HG02973 (cell line): ENCODE results near the gene CSRNP3.

ENCODE experiments used
- ATAC-seq: cut with Tn5 transposase; IDR thresholded peaks from one replicate; pipeline ENCODE4 v1.9.1; 2021; ENCODE audit warnings: moderate library complexity; ENCODE audit not compliant: unreplicated experiment

Gene CSRNP3

DNA sequence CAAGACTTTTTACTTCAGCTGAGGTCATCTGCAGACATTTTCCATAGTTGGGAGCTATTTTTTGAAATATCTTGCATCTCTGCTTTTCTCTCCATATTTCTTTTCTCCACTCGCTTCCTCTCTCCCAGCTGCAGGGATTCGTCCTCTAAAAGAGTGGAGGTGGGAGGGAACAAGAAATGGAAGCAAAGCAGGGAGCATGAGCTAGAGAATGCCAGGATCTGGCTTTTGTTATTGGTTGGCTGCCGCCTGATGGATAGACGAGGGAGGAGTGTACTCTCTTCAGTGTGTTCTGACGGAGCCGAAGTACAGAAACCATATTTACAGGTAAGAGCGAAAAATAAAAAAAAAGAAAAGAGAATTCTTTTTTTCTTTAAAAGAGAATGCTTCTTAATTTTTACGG, at the start of gene CSRNP3:
CSRNP3 (plus strand) TSS at position 282 of the 400 bp plus-strand sequence. CDS start 125,368 bp downstream, outside the sequence.
- no peak for ATAC-seq

DNA sequence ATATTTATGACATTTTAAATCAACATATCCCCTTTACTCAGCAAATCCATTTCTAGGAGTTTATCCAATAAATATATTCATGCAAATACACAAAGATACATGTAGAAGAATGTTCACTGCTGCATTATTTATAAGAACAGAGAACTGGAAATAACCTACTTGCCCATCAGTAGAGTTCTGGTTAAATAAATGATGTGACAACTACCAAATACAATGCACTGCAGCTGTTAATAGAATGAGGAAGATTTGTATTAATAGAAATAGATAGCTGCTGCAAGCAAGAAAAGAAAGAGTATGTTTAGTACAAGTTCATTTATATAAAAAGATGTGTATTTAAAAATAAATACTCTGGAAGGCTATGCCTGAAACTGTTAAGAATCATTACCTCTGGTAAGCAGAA, 49.3 kb upstream of the CSRNP3 start:
- no peak for ATAC-seq

DNA sequence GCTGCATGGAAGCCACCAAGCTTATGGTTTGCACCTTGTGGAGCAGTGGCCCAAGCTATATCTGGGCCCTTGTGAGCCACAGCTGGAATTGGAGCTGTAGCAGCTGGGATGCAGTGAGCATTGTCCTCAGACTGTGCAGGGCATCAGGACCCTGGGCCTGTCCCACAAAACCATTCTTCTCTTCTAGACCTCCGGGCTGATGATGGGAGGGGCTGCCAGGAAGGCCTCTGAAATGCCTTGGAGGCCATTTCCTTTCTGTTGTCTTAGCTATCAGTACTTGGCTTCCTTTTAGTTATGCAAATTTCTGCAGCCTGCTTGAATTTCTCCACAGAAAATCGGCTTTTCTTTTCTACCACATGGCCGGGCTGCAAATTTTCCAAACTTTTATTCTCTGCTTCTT, 46.4 kb upstream of the CSRNP3 start:
- ATAC-seq, result no peak

- no peak for ATAC-seq
Measured at GRCh38 chr2:165425556-165425955, 43.9 kb upstream of the CSRNP3 start.

DNA sequence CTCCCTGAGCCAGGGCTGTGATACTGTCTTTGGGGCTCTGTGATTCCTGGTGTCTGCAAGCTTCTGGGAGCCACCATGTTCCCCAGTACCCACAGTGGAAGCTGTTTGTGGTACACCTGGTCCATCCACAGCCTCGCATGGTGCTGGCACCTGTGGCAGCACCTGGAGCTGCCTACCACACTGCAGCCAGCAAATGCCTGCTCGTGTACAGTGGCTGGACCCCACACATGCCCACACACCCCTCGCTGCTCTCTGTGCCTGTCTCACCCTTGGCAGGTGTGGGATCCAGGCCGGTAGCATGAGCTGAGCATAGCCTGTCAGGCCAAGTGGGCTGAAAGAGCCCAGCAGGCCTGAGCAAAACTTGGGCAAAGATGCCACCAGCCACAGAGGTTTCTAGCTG, 41.8 kb upstream of the CSRNP3 start:
- ATAC-seq, result no peak

- no peak for ATAC-seq
Measured at GRCh38 chr2:165428926-165429325, 40.6 kb upstream of the CSRNP3 start.

DNA sequence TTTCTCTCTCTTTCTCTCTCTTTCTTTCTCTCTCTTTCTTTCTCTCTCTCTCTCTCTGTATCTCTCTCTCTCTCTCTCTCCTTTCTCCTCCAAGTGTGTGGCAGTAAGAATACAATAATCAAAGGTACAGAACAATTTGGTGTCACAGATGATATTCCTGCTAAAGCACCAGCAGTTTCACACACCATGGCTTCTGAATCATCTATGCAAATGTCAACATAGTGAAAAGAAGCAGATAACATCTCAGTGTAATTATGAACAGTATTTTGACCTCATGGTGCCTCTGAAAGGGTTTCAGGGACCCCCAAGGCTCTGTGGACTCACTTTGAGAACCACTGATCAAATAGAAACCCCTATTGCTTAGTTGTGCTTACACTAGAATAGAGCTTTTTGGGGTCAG, 38.5 kb upstream of the CSRNP3 start:
- no peak for ATAC-seq

DNA sequence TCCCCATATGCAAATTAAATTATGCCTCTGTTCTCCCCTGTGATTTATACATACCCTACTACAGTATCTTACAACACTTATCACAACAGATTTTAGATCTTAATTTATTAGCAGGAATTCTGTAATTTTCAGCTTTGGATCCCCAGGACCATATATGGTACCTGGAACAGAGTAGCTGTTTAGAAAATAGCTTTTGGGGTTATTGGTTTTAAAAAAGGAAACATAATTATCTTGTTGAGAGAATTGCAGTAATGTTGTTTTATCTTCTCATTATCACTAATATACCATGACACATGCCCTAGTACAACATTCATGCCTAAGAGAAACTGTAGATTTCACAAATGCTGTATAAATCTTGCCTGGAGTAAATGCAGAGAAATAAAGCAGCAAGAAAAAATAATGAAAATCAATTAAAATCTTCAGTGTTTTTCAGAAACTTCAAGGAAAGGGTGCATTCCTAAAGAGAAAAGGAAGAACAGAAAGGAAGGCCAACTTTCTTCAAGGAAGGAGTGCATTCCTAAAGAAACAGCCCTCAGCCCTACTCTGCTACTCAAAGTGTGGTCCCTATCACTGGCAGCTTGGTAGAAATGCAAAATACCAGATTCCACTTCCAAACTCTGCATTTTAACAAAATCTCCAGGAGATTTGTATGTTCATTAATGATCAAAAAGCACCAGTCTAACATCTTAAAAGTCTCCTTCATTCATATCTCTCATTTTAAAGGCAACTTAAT, 37.1 kb upstream of the CSRNP3 start:
- ATAC-seq, result no peak

GRCh38 chr2:165434865-165435496, 34.5 kb upstream of the CSRNP3 start:
- no peak for ATAC-seq

DNA sequence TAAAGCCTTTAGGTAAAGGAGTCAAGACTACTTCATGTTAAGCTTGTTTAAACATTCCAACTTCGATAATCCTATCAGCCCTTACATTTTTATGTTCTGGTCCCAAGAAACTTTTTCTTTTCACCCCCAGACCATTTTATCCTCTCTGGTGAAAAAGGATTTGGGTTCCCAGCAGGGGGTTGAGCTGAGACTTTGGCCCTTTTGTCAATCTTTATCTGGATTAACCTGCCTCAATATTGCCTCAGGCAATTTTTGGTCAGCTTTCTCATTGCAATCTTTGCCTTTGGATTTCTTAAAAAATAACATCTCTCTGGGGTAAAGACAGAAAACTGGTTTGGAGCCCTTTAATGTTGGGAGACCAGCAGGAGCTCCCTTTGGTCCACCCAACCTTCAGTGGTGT, 33.9 kb upstream of the CSRNP3 start:
- no peak for ATAC-seq

GRCh38 chr2:165436559-165436958, 32.9 kb upstream of the CSRNP3 start:
- ATAC-seq, result no peak

DNA sequence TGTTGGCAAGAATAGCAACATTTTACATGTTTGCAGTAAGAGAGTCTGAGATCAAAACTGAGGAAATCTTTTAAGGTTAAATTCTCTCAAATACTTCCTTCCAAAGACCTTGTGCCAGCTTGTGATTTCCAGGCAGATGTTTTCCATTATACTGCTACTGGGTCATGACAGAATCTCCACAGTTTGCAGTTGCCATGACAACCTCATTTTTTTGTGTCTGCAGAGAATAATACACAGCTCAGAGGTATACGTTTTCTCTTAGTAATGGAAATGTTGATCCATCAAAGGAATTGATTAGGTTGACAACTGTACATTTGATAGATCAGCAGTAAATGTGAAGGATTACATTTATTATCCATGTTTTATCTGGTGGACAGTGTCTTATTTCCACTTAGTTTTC, 29.1 kb upstream of the CSRNP3 start:
- ATAC-seq, result no peak

DNA sequence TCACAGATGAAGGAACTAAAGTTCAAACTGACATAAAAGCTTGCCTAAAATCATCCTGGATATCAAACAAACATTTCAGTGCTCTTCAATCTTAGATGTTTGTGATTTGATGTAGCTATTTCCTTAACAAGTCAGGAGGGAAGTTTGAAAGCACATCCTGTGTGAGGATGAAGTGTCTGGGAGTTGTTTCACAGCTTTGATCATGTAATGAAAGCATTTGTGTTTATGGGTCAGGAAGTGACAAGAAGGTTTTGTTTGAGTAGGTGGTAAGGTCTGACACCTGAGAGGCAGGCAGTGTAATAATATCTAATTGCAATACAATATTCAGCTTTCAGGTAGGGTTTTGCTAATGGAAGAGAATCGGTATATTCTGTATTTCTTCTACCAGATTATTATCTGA, 26.0 kb upstream of the CSRNP3 start:
- ATAC-seq, result no peak

DNA sequence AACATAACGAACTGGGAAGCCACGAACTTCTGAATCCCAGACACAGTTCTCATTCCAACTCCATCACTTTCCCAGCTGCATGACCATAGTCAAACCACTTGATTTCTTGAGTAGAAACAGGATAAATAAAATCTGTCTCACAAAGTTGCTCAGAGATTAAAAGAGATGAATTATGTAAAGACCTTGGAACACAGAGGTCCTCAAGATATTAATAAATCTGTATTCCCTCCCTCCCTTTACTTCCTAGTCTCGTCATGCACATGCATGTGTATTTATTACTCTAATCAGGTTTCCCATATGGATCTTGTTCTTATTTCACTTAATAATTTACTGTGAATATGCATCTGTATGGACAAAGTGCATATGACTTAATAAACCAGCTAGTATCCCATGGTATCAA, 21.1 kb upstream of the CSRNP3 start:
- ATAC-seq, result no peak

GRCh38 chr2:165450156-165450555, 19.3 kb upstream of the CSRNP3 start:
- no peak for ATAC-seq

DNA sequence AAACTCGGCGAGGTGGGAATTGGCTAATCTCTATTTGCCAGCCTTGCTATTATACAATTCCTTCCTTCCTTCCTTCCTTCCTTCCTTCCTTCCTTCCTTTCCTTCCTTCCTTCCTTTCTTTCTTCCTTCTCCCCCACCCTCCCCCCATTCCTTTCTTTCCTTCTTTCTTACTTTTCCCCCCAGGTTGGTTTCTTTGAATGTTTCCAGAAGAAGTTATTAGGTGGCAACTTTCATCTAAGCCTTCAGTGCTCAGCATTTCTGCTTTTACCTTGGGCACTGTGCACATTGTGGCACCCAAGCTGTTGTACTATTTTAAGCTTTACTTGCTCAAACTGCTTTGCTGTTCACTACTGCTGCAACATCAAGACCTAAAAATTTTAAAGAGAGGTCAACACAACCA, 17.2 kb upstream of the CSRNP3 start:
- ATAC-seq, result no peak

DNA sequence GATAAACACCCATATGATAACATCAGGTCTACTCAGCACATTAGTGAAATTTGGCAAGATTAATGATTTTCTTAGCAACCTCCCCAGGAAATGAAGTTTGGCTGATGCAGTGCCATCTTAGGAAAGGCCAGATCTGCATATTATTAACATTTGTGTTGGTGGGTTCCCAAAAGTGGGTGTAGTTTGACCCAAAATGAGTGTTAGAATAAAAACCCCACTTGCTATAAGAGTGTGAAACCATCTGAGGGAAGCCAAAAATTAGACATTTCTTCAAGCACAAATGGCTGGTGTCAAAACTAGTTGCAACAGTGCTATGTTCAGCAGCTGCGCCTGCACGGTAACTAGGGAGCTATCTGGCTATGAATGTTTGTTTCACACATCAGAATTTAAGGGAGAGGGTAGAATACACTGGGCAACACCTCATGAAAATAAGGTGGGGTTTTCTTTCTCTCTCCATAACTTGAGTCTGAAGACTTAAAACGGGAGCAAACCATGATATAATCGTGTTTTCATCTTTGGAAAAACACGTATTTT, 15.9 kb upstream of the CSRNP3 start:
- no peak for ATAC-seq

- no peak for ATAC-seq
Measured at GRCh38 chr2:165454905-165455304, 14.6 kb upstream of the CSRNP3 start.

GRCh38 chr2:165456027-165456426, 13.5 kb upstream of the CSRNP3 start:
- no peak for ATAC-seq

- ATAC-seq, result no peak
Measured at GRCh38 chr2:165462443-165462842, 7.1 kb upstream of the CSRNP3 start.

DNA sequence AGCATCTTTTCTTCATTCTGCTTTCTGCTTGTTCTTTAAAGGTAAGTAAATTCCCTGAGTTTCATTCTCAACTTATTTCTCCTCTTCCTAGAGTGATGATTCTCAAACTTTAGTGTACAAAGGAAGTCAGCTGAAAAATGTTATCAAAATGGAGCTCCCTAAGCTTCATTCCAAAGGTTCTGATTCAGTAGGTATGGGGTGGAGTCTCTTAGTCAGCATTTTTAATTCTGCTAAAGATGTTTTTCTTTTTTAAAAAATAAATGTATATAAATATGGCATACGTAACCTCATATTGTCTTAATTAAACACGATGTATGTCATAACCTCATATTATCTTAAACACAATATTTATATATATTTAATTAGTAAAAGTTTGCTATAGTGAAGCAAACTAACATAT, 3.1 kb upstream of the CSRNP3 start:
- no peak for ATAC-seq

DNA sequence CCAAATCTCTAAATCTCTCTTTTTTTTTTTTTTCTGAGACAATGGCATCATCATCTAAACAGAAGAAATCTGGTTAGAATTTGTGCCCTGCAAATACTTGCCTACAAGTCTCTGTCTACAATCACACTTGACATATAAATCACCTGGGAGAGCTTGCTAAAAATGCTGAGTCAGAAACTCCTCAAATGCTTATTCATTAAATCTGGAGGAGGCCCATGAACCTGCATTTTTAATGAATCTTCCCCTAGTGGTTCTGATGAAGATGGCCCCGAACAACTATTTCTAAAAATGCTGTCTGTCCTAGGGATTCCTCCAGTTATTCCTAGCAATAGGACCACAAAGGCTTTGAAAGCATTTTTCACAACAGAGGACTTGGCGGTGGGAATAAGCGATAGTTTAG, 1.6 kb upstream of the CSRNP3 start:
- no peak for ATAC-seq

DNA sequence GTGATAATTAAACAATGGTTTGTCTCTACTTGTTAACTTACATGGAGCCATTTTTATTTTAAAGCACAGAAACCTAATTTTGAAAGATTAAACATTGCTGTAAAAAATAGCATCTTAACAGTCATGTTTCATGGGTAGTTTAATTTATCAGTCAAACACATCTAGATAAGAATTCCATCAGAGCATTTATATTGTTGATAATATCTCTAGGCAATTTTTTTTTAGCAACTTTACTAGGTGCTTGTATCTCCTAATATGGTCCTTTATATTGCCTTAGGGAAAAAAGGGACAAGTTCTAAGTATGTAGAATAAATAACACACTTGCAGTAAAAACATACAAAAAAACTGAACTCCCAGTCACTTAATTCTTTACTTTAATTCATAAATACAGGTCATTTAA, 863 bp downstream of the CSRNP3 start:
- ATAC-seq, result no peak
